Kidney (tissue), 14 donors: ENCODE data around the gene ZC3H12A. TPM values are rescaled to one million over a fixed set of nuclear protein-coding genes. Genes with fewer than 3 reads are reported as not detected.

Experiments used
- DNase-seq, 5 donors: peaks; one replicate each; pipeline ENCODE4 v3.0.0-alpha.2; 2013 to 2020
- FAIRE-seq: peaks from 2 replicates; lab custom pipeline; 2012; peaks lifted over from hg19 to GRCh38; lab: Jason Lieb, UNC
- H3K27ac ChIP-seq, 2 donors: one replicate each; pipeline ENCODE4 v1.7.0; 2013; ENCODE audit warnings: low read depth in 2 of 2, low read length in 2 of 2, inconsistent platforms in 1 of 2
- H3K27me3 ChIP-seq: one replicate; pipeline ENCODE4 v1.7.1; 2013; ENCODE audit warnings: low read length, inconsistent platforms; ENCODE audit not compliant: control insufficient read depth, insufficient read depth
- H3K36me3 ChIP-seq, 3 donors: one replicate each; pipeline versions ENCODE4 v1.7.0 to v1.7.1; 2013; ENCODE audit warnings: low read length in 3 of 3, control low read depth in 1 of 3, inconsistent platforms in 1 of 3; ENCODE audit not compliant: insufficient read depth in 3 of 3, control insufficient read depth in 2 of 3
- H3K4me1 ChIP-seq, 3 donors: one replicate each; pipeline versions ENCODE4 v1.7.0 to v1.7.1; 2013; ENCODE audit warnings: low read length in 3 of 3, inconsistent platforms in 1 of 3, low read depth in 1 of 3; ENCODE audit not compliant: control insufficient read depth in 2 of 3, insufficient read depth in 2 of 3
- H3K4me3 ChIP-seq, 3 donors: one replicate each; pipeline versions ENCODE4 v1.7.0 to v1.8.1; 2013; ENCODE audit warnings: low read length in 3 of 3, control low read depth in 1 of 3, inconsistent platforms in 1 of 3
- H3K9ac ChIP-seq, 3 donors: one replicate each; pipeline versions ENCODE4 v1.7.0 to v1.7.1; 2013; ENCODE audit warnings: low read length in 3 of 3, control low read depth in 1 of 3, inconsistent platforms in 1 of 3
- H3K9me3 ChIP-seq, 3 donors: one replicate each; pipeline versions ENCODE4 v1.7.0 to v1.7.1; 2013; ENCODE audit warnings: low read length in 3 of 3, control low read depth in 1 of 3, inconsistent platforms in 1 of 3; ENCODE audit not compliant: control insufficient read depth in 2 of 3, insufficient read depth in 1 of 3
- intact Hi-C: fragments of 100-400 bp; cut with DNase I; formaldehyde crosslinking; loops from one replicate; pipeline ENCODE4 v1.11.1; 2022
- polyA plus RNA-seq: library from polyadenylated mRNA; stranded (reverse); fragments of 350-450 nt; fragmentation: Illumina TruSeq; extraction: RNeasy Lipid Tissue Mini Kit (QIAGEN cat#74804); gene quantifications from one replicate; pipeline ENCODE4 v1.2.3, GENCODE V29; 2014; ENCODE audit warnings: low read depth, low replicate concordance; ENCODE audit not compliant: insufficient read depth
- total RNA-seq: library from RNA; stranded (reverse); fragmentation: NEBNext Ultra II Directional; extraction: Animal tissue kit (Norgen Biotek cat#: 25700); gene quantifications from one replicate; pipeline ENCODE4 v1.2.1, GENCODE V29; 2021
- TF ChIP-seq, protein P1 (sequence below): IDR thresholded peaks from 3 replicates; pipeline ENCODE4 v1.5.1; 2012; ENCODE audit warnings: mild to moderate bottlenecking, moderate library complexity, borderline replicate concordance; ENCODE audit not compliant: insufficient read depth; ENCODE audit errors: extremely low read depth
- donor health status: control.
- donor health status: control.
- donor health status: control.
- donor health status: control.
- donor health status: control.
- donor health status: DM: yes; HTN: yes; CAD: no.
- donor health status: Normal renal cell carcinoma (clear cell type).

ZC3H12A gene
- total and polyA plus RNA-seq, 2 donors from 2014 or later, result 3.8 to 21.1 TPM

DNA sequence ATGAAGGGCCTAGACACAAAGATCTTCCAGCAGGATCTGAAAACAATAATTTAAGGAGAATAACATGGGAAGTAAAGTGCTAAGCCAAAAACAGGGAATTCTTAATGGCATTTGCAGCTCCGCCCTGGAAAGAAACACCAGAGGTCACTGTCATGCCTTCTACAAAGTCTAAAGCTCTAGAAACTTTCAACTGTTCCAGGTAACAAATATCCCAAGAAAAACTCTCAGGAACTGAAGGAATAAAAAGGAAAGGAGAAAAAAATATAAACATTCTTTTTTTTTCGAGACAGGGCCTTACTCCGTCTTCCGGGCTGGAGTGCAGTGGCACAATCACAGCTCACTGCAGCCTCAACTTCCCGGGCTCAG lies 13.2 kb downstream of the ZC3H12A start:
- H3K4me3 ChIP-seq, result no peak overlapping the region
- no peaks in the 10 kb centered on the region for H3K9me3 ChIP-seq
- DNase-seq, result no peak
- TF ChIP-seq, protein P1, sequence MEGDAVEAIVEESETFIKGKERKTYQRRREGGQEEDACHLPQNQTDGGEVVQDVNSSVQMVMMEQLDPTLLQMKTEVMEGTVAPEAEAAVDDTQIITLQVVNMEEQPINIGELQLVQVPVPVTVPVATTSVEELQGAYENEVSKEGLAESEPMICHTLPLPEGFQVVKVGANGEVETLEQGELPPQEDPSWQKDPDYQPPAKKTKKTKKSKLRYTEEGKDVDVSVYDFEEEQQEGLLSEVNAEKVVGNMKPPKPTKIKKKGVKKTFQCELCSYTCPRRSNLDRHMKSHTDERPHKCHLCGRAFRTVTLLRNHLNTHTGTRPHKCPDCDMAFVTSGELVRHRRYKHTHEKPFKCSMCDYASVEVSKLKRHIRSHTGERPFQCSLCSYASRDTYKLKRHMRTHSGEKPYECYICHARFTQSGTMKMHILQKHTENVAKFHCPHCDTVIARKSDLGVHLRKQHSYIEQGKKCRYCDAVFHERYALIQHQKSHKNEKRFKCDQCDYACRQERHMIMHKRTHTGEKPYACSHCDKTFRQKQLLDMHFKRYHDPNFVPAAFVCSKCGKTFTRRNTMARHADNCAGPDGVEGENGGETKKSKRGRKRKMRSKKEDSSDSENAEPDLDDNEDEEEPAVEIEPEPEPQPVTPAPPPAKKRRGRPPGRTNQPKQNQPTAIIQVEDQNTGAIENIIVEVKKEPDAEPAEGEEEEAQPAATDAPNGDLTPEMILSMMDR, result no peak
- H3K27me3 ChIP-seq, result no peaks in the 10 kb centered on the region
- H3K9ac ChIP-seq, result peak overlapping the region in 1 of 3 donors; percentile 40
- intact Hi-C loops, result no loop called here
- FAIRE-seq, result no peak
- H3K4me1 ChIP-seq, result peaks cover 0 to 19% (median 0%) of the 10 kb centered on the region in 3 donors
- peaks cover 5 to 20% (median 11%) of the 10 kb centered on the region in 3 donors for H3K36me3 ChIP-seq
- H3K27ac ChIP-seq, result peak overlapping the region in 1 of 2 donors; percentile 33

DNA sequence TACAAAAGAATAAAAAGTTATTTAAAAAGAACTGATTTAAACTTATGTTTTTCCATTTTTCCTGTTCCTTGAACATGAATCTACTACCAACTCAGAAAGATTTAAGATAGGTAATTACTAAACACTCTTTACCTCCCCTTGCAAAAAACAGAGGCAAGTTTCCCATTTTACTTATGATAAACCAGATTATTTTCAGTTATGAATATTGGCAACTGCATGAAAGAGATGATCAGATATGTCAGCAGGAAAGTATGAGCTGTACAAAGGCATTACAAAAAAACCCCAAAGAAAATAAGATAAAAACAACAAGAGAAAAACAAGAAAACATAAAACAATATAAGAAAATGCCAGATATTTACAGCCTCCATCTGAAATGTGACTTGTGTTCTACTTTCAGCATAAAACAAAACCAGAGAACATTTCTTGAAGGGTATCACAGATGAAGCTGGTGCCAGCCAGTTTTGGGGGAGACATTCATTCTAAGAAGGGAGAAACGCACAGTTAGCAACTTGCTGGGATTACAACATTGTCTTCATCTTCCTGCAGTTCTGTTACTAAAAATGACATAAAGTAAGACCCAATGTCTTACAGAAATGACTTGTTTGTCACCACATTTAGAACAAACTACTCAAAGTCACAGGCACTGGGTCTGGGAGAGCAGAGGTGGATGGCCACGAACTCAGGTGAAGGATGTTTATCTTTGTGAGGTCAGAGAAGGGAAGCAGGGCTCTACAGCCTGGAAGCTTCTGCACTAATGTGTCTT lies 19.1 kb downstream of the ZC3H12A start:
- Histone ChIP-seq H3K9me3 (no peaks in the 10 kb centered on the region), H3K27me3 (no peaks in the 10 kb centered on the region), H3K27ac (no peak overlapping the region), H3K9ac (no peak overlapping the region), H3K4me1 (no peaks in the 10 kb centered on the region), H3K36me3 (peaks cover 5 to 13% (median 10%) of the 10 kb centered on the region in 3 donors), H3K4me3 (no peak overlapping the region)
- FAIRE-seq (no peak), DNase-seq (no peak)
- TF ChIP-seq, protein P1, result no peak
- intact Hi-C loops, result no loop called here

DNA sequence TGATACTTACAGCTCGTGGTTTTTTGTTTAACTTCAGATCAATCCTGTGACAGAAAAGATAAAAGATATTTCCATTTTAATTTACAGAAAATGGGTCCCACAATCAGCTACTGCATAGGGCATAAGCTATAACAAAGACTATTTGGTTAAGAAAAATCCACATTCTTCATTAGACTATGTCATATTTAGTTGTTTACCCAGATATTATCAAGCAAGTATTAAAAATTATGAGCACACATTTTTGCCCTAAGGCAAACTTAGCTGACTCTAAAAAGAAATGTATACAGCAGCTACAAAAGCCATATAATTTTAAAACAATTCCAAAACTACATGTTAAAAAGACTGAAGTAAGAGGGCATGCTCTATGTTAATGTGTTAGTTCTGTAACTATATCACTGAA lies 21.5 kb downstream of the ZC3H12A start:
- DNase-seq, result peak in 1 of 5 donors; percentile 29
- H3K4me3 ChIP-seq, result no peak overlapping the region
- intact Hi-C loops, result no loop called here

More for the DNA sequence above, 21.5 kb downstream of the ZC3H12A start:
- no peak overlapping the region for H3K27ac ChIP-seq
- FAIRE-seq, result no peak
- no peaks in the 10 kb centered on the region for H3K4me1 ChIP-seq
- peaks cover 0 to 12% (median 11%) of the 10 kb centered on the region in 3 donors for H3K36me3 ChIP-seq
- H3K9ac ChIP-seq, result no peak overlapping the region
- TF ChIP-seq, protein P1, result no peak
- no peaks in the 10 kb centered on the region for H3K27me3 ChIP-seq
- no peaks in the 10 kb centered on the region for H3K9me3 ChIP-seq
